Measurements from ENCODE around the gene MRGPRG. TPM values are rescaled to one million over a fixed set of nuclear protein-coding genes. Genes with fewer than 3 reads are reported as not detected.

MRGPRG gene
- total RNA-seq, 1 experiment from 2014 or later, result not detected

- H3K9me2 ChIP-seq (ENCODE audit: insufficient read depth), result no peaks in the 10 kb centered on the region
- no peaks in the 10 kb centered on the region for H4K20me1 ChIP-seq (ENCODE audit: insufficient read depth)
- BruUV-seq (replicated peaks), result no TSS peak
- intact Hi-C loops (cut with micrococcal nuclease), result no loop called here
- H3K4me1 ChIP-seq (ENCODE audit: control insufficient read depth in 1 of 2, insufficient read depth in 2 of 2, low read length in 2 of 2), result no peaks in the 10 kb centered on the region
- H3K27ac ChIP-seq (ENCODE audit: low read depth, low read length), result no peak overlapping the region
- POLR2A ChIA-PET, result no interaction called here
- no peak overlapping the region for H3K9ac ChIP-seq (ENCODE audit: low read length)
- TF ChIP-seq POLR2AphosphoS5 (IDR thresholded peaks at IDR 0.05; ENCODE audit: low read depth, low read length) (no peak), EZH2phosphoT487 (IDR thresholded peaks at IDR 0.05; ENCODE audit: borderline replicate concordance) (no peak), ZNF274 (IDR thresholded peaks at IDR 0.05; ENCODE audit: low read depth, low read length) (no peak)
- H3K4me3 ChIP-seq (replicated peaks in 1 of 2; ENCODE audit: low read depth in 1 of 2, low read length in 2 of 2), result no peak overlapping the region
- H3K36me3 ChIP-seq (ENCODE audit: control insufficient read depth in 1 of 2, insufficient read depth in 2 of 2, low read length in 2 of 2), result no peaks in the 10 kb centered on the region
- CTCF ChIA-PET, result no interaction called here
- no peak overlapping the region for H3K4me2 ChIP-seq (ENCODE audit: low read length)
- no peak overlapping the region for H2AFZ ChIP-seq (ENCODE audit: low read depth, low read length, poor library complexity, severe bottlenecking)
- DNase-seq (ENCODE audit: low read depth, low spot score), result no peak
- no peak for ATAC-seq
- H3K9me3 ChIP-seq (ENCODE audit: control insufficient read depth in 1 of 2, insufficient read depth in 1 of 2, low read depth in 1 of 2, low read length in 2 of 2), result no peaks in the 10 kb centered on the region
- H3K79me2 ChIP-seq (ENCODE audit: insufficient read depth, low read length), result no peaks in the 10 kb centered on the region
- RAD21 ChIA-PET (ENCODE audit: low non-redundant PET in 1 of 2, low total read pairs in 2 of 2, uncharacterized antibody in 2 of 2, unreplicated experiment in 2 of 2), result no interaction called here
- H3K27me3 ChIP-seq (ENCODE audit: insufficient read depth, low read length), result no peaks in the 10 kb centered on the region
Measured at GRCh38 chr11:3189196-3189843, 29.3 kb downstream of the MRGPRG start.

GRCh38 chr11:3188496-3189195 is 30.0 kb downstream of the MRGPRG start:
- H3K9ac ChIP-seq (ENCODE audit: low read length), result no peak overlapping the region
- POLR2A ChIA-PET, result no interaction called here
- H3K9me3 ChIP-seq (ENCODE audit: control insufficient read depth in 1 of 2, insufficient read depth in 1 of 2, low read depth in 1 of 2, low read length in 2 of 2), result no peaks in the 10 kb centered on the region
- ATAC-seq (no peak), DNase-seq (ENCODE audit: low read depth, low spot score) (no peak)
- intact Hi-C loops (cut with micrococcal nuclease), result no loop called here
- no peak overlapping the region for H3K4me2 ChIP-seq (ENCODE audit: low read length)
- CTCF ChIA-PET, result no interaction called here
- H3K27ac ChIP-seq (ENCODE audit: low read depth, low read length), result no peak overlapping the region
- H3K79me2 ChIP-seq (ENCODE audit: insufficient read depth, low read length), result no peaks in the 10 kb centered on the region
- RAD21 ChIA-PET (ENCODE audit: low non-redundant PET in 1 of 2, low total read pairs in 2 of 2, uncharacterized antibody in 2 of 2, unreplicated experiment in 2 of 2), result no interaction called here
- H3K4me3 ChIP-seq (replicated peaks in 1 of 2; ENCODE audit: low read depth in 1 of 2, low read length in 2 of 2), result no peak overlapping the region
- H4K20me1 ChIP-seq (ENCODE audit: insufficient read depth), result no peaks in the 10 kb centered on the region
- H3K27me3 ChIP-seq (ENCODE audit: insufficient read depth, low read length), result no peaks in the 10 kb centered on the region
- BruUV-seq (replicated peaks), result no TSS peak
- H3K9me2 ChIP-seq (ENCODE audit: insufficient read depth), result no peaks in the 10 kb centered on the region
- H3K4me1 ChIP-seq (ENCODE audit: control insufficient read depth in 1 of 2, insufficient read depth in 2 of 2, low read length in 2 of 2), result no peaks in the 10 kb centered on the region
- H2AFZ ChIP-seq (ENCODE audit: low read depth, low read length, poor library complexity, severe bottlenecking), result no peak overlapping the region
- no peaks in the 10 kb centered on the region for H3K36me3 ChIP-seq (ENCODE audit: control insufficient read depth in 1 of 2, insufficient read depth in 2 of 2, low read length in 2 of 2)
- TF ChIP-seq YY1 (IDR thresholded peaks at IDR 0.05; ENCODE audit: extremely low read depth, insufficient replicate concordance, low read depth, low read length) (no peak), ATF3 (IDR thresholded peaks at IDR 0.05) (no peak), EZH2 (IDR thresholded peaks at IDR 0.05) (no peak), CEBPB (IDR thresholded peaks at IDR 0.05; ENCODE audit: low read depth) (no peak), CBX3 (IDR thresholded peaks at IDR 0.05; ENCODE audit: low read depth) (no peak), SIN3A (IDR thresholded peaks at IDR 0.05; ENCODE audit: low read depth) (no peak), ZBTB33 (IDR thresholded peaks at IDR 0.05; ENCODE audit: extremely low read depth, insufficient replicate concordance, low read length) (no peak), JUND (IDR thresholded peaks at IDR 0.05) (no peak), EZH2phosphoT487 (IDR thresholded peaks at IDR 0.05; ENCODE audit: borderline replicate concordance) (no peak), REST (IDR thresholded peaks at IDR 0.05; ENCODE audit: low read depth) (no peak), EGR1 (IDR thresholded peaks at IDR 0.05; ENCODE audit: low read depth) (no peak), SRF (IDR thresholded peaks at IDR 0.05; ENCODE audit: low read depth) (no peak), ZFX (IDR thresholded peaks at IDR 0.05) (no peak)

Measured in HCT116 (cell line).